Sigmoid colon (tissue), 4 donors: ENCODE results near the gene MS4A3.

ENCODE experiments used
- CTCF ChIP-seq, 4 experiments: fragments of 450-650 bp in 3 of 4; fragments of 200-600 bp in 1 of 4; IDR thresholded peaks; one replicate each; pipeline ENCODE4 v1.5.1; 2016 to 2019; ENCODE audit warnings: antibody characterized with exemption in 4 of 4, mild to moderate bottlenecking in 3 of 4, moderate library complexity in 2 of 4
- EP300 ChIP-seq, 4 donors: sonication (generic); formaldehyde crosslinking; IDR thresholded peaks; one replicate each; pipeline ENCODE4 v1.6.1; 2017; ENCODE audit warnings: antibody characterized with exemption in 4 of 4
- POLR2AphosphoS5 ChIP-seq, 4 donors: sonication (generic); formaldehyde crosslinking; IDR thresholded peaks; one replicate each; pipeline ENCODE4 v1.6.1; 2017; ENCODE audit warnings: antibody characterized with exemption in 4 of 4

GRCh38 chr11:60029015-60029632 is 27.3 kb upstream of the MS4A3 start:
- TF ChIP-seq CTCF (IDR thresholded peaks at IDR 0.05) (no peak), EP300 (IDR thresholded peaks at IDR 0.05) (no peak), POLR2AphosphoS5 (IDR thresholded peaks at IDR 0.05) (no peak)
